GM12874 (cell line): ENCODE results near the gene SET.

Source experiments
- CTCF ChIP-seq: IDR thresholded peaks from 2 replicates; pipeline ENCODE4 v1.5.1; 2011; ENCODE audit warnings: low read depth, mild to moderate bottlenecking, control low read depth, low read length, moderate library complexity; ENCODE audit not compliant: insufficient read depth

The SET gene

GRCh38 chr9:128683340-128684064 lies 5.5 kb upstream of the SET start:
- no peak for TF ChIP-seq CTCF

GRCh38 chr9:128684065-128684324 lies 5.0 kb upstream of the SET start:
- TF ChIP-seq CTCF: no peak

GRCh38 chr9:128684325-128685199 lies 4.5 kb upstream of the SET start:
- TF ChIP-seq CTCF: no peak

- no peak for TF ChIP-seq CTCF
Measured at GRCh38 chr9:128685636-128686489, 3.2 kb upstream of the SET start.

GRCh38 chr9:128687453-128687852 lies 1.6 kb upstream of the SET start:
- no peak for TF ChIP-seq CTCF

GRCh38 chr9:128689293-128689774 lies 312 bp downstream of the SET start:
- no peak for TF ChIP-seq CTCF
